HG03159 (cell line): Measurements from ENCODE around the gene PEX6.
A peak's percentile ranks its signal among the peaks of the same experiment; 100 is the strongest.

Experiments used
- ATAC-seq: cut with Tn5 transposase; IDR thresholded peaks from one replicate; pipeline ENCODE4 v1.9.1; 2021; ENCODE audit warnings: mild to moderate bottlenecking, moderate library complexity; ENCODE audit not compliant: unreplicated experiment

PEX6 gene

GRCh38 chr6:42937548-42938427, 41.2 kb downstream of the PEX6 start:
- ATAC-seq: no peak

DNA sequence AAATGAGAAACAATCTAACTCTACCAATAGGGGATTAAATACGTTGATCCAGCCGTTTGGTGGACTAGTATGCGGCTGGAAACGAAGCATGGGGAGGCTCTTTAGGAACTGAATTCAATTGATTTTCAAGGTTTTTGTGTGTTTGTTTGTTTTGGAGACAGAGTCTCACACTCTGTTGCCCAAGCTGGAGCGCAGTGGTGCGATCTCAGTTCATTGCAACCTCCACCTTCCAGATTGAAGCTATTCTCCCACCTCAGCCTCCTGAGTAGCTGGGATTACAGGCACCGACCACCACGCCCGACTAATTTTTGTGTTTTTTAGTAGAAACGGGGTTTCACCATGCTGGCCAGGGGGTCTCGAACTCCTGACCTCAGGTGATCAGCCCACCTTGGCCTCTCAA, 42.6 kb downstream of the PEX6 start:
- ATAC-seq: no peak

DNA sequence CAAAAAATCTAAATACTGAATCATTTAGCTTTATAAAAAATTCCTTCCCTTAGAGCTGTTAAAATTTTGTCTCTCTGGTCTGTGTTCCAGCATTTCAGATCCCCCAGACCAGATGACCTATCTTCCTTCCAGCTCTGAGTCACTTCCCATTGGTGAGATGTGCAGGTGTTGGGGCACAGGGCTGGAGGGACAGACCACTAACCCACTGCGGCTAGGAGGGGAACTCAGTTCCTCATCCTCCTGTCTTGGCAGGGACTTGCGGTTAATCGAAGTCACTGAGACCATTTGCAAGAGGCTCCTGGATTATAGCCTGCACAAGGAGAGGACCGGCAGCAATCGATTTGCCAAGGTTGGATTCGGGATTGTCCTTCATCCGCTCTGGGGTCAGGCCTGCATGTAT, 43.7 kb downstream of the PEX6 start:
- no peak for ATAC-seq

GRCh38 chr6:42933205-42933604, 45.8 kb downstream of the PEX6 start:
- ATAC-seq: no peak

DNA sequence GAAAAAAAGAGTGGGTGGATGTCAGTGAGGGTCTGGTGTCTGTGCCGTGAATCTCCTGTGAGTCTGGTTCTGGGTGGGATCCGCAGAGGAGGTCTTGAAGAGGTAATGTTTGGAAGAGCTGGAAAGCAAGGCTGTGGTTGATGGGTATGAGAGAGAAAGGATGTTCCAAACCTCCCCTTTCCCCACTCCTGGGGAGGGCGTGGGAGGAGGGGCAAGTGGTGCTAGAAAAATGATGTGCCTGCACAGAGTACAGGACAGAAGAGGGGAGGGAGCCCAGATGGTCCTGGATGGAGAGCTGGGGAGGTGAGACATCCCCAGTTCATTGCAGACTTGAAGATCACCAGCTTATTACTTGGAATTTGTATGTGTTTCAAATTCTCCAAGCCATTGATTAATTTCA, 46.6 kb downstream of the PEX6 start:
- no peak for ATAC-seq

GRCh38 chr6:42929821-42930360, 49.1 kb downstream of the PEX6 start:
- ATAC-seq: peak; percentile 62

GRCh38 chr6:42928986-42929820, 49.8 kb downstream of the PEX6 start, which contains the start of gene CNPY3:
Gene CNPY3 (plus strand): TSS chr6:42929480. CDS start chr6:42929571, 91 bp downstream.
- peak; percentile 76 for ATAC-seq

- ATAC-seq: no peak
Observed at GRCh38 chr6:42925248-42925857, 53.6 kb downstream of the PEX6 start.

DNA sequence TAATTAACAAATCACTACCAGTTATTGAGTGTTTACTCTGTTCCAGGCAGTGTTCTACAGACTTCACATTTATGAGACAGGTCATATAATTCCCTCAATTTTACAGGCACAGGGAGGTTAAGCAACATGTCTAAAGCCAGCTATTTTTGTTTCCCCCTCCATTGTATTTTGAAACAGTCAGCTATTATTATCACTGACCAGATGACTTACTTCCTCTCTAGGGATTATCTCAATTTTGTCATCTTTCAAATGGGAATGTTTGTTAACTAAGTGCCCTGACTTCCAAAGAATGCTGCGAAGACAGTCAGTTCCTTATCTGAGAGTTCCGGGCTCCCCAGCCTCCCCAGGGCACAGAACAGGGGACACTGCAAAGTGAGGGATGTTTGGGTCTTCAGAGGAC, 55.3 kb downstream of the PEX6 start:
- no peak for ATAC-seq

- no peak for ATAC-seq
Observed at GRCh38 chr6:42921801-42922200, 57.2 kb downstream of the PEX6 start.

DNA sequence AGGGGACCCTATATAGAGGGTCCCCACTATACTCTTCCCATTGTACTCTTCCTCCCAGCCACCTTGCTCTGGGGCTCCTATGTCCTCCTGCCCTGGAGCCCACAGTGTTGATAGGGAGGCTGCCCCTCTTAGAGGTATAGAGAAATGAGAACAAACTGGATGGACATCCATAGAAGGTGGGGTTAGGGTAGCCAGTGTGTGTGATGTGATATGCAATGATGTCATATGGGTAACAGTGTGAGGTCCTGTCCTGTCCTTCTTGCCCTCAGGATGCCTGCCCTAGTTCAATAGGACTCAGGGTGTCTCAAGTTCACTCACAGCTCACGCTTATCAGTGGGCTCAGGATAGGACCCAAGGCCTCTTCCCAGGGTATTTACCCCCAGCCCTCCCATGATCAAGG, 62.7 kb downstream of the PEX6 start:
- ATAC-seq: no peak

GRCh38 chr6:42915732-42916131, 63.2 kb downstream of the PEX6 start, which contains the start of gene PTCRA:
Gene PTCRA (plus strand): TSS chr6:42916053. CDS start chr6:42916070, 17 bp downstream.
- ATAC-seq: no peak

DNA sequence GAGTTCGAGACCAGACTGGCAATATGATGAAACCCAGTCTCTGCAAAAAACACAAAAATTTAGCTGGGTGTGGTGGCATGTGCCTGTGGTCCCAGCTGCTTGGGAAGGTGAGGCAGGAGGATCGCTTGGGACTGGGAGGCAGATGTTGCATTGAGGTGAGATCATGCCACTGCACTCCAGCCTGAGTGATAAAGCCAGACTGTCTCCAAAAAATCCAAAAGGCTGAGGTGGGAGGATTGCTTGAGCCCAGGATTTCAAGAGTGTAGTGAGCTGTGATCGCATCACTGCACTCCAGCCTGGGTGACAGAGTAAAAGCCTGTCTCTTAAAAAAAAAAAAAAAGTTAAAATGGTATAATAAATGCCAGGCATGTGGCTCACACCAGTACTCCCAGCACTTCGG, 64.4 kb downstream of the PEX6 start:
- no peak for ATAC-seq
